ENCODE measurements around the gene PCDH7.

The PCDH7 gene

DNA sequence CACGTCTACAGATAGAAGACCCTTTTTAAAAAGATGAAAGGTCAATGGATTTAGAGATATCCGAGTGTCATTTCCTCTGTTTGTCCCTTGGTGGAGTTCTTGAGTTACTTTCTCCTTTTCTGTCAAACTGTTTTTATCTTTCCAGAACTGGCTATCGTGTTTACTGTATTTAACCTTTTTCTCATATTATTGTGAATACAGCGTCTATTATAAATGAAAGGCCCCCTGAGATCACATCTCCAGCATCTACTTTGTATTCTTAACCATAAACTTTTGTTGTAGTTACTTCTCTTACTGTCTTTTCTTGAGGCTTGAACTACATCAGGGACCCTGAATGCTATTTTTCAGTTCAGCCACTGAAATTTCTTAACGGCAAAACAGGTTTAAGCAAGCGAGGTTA, 4.0 kb upstream of the PCDH7 start:
- H3K4me2 ChIP-seq (ENCODE audit: low read length) = peak overlapping the region; percentile 52
- TF ChIP-seq, protein P1, sequence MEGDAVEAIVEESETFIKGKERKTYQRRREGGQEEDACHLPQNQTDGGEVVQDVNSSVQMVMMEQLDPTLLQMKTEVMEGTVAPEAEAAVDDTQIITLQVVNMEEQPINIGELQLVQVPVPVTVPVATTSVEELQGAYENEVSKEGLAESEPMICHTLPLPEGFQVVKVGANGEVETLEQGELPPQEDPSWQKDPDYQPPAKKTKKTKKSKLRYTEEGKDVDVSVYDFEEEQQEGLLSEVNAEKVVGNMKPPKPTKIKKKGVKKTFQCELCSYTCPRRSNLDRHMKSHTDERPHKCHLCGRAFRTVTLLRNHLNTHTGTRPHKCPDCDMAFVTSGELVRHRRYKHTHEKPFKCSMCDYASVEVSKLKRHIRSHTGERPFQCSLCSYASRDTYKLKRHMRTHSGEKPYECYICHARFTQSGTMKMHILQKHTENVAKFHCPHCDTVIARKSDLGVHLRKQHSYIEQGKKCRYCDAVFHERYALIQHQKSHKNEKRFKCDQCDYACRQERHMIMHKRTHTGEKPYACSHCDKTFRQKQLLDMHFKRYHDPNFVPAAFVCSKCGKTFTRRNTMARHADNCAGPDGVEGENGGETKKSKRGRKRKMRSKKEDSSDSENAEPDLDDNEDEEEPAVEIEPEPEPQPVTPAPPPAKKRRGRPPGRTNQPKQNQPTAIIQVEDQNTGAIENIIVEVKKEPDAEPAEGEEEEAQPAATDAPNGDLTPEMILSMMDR (IDR thresholded peaks at IDR 0.05) = no peak
- no peak overlapping the region for H3K9ac ChIP-seq
- H3K9me3 ChIP-seq (ENCODE audit: control insufficient read depth, low read length) = no peaks in the 10 kb centered on the region
- H3K4me3 ChIP-seq (ENCODE audit: low read depth, low read length) = peak overlapping the region; percentile 17
- no peak overlapping the region for H3K27ac ChIP-seq
- no peaks in the 10 kb centered on the region for H3K79me2 ChIP-seq
- no peaks in the 10 kb centered on the region for H3K36me3 ChIP-seq (ENCODE audit: control insufficient read depth, insufficient read depth, low read length)
- H3K27me3 ChIP-seq (ENCODE audit: control insufficient read depth, insufficient read depth, low read length) = no peaks in the 10 kb centered on the region
- no peaks in the 10 kb centered on the region for H3K4me1 ChIP-seq
- no peak overlapping the region for H2AFZ ChIP-seq

DNA sequence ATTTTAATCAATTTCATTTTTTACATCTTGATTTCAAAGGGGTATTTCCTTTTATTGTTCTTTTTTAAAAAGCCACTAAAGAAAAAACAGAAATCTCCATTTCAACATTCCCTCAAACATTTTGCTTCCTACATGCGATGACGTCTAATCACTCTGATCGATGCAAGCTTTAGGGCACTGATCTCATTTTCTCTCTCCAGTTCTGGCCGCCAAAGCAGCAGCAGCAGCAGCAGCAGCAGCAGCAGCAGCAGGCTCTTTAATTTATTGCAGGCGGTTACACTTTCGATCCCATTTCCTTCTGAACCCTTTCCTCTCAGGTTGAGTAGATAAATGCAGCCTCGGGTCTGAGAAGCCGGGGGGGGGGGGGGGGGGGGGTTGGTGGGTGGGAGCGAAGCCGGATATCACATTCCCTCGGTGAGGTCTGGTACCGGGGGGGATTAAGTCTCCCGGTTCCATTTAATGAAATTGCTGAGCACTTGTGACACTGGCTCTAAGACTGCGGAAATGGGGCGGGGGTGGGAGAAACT, 3.4 kb upstream of the PCDH7 start:
- Histone ChIP-seq H3K9ac (no peak overlapping the region), H2AFZ (no peak overlapping the region), H3K79me2 (no peaks in the 10 kb centered on the region), H3K4me3 (ENCODE audit: low read depth, low read length) (peak overlapping the region; percentile 51), H3K27me3 (ENCODE audit: control insufficient read depth, insufficient read depth, low read length) (no peaks in the 10 kb centered on the region), H3K9me3 (ENCODE audit: control insufficient read depth, low read length) (no peaks in the 10 kb centered on the region), H3K4me2 (ENCODE audit: low read length) (peak overlapping the region; percentile 90), H3K36me3 (ENCODE audit: control insufficient read depth, insufficient read depth, low read length) (no peaks in the 10 kb centered on the region), H3K27ac (no peak overlapping the region), H3K4me1 (no peaks in the 10 kb centered on the region)
- TF ChIP-seq, protein P1 (IDR thresholded peaks at IDR 0.05) = no peak

DNA sequence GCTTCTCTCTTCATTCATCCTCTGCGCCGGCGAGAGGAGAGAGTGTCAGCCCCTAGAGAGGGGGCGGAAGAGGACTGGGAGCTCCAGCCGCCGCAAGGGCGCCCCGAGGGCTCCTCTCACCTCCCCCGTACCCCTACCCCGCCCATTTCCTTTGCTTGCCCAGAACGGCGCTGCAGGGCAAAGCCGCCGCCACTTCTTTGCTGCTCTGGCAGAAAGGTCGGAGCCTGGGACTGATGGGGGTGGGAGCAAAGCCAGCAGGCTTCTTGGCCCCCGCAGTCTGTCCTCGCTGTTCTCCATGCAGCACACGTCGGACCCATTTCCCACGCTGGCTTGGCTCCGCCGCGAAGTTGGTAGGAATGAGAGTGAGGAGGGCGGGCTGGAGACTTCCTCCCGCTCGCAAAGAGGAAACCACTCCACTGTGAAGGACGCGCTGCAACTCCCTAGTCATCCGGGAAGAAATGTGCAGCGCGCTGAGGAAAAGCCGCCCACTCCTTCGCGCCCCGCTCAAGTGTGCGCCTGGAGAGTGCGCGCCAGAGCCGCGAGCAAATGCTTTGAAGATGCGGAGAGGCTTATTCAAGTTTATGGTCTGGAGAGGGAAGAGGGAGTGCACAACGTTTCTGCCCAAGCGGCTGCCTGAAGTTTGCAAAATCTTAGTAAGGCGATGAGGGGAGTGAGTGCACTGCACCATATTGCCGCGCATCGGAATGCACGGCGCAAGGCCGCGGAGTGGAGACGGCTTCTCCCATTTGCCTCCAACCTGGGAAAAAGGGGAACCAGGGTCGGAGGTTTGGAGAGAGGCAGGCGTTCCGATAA, 2.8 kb upstream of the PCDH7 start:
- Histone ChIP-seq H3K36me3 (ENCODE audit: control insufficient read depth, insufficient read depth, low read length) (no peaks in the 10 kb centered on the region), H3K4me1 (no peaks in the 10 kb centered on the region), H3K9me3 (ENCODE audit: control insufficient read depth, low read length) (no peaks in the 10 kb centered on the region), H3K9ac (no peak overlapping the region), H3K4me3 (ENCODE audit: low read depth, low read length) (peak overlapping the region; percentile 51), H3K79me2 (no peaks in the 10 kb centered on the region), H3K4me2 (ENCODE audit: low read length) (peak overlapping the region; percentile 90), H2AFZ (no peak overlapping the region), H3K27me3 (ENCODE audit: control insufficient read depth, insufficient read depth, low read length) (no peaks in the 10 kb centered on the region), H3K27ac (no peak overlapping the region)
- TF ChIP-seq, protein P1 (IDR thresholded peaks at IDR 0.05) = no peak

DNA sequence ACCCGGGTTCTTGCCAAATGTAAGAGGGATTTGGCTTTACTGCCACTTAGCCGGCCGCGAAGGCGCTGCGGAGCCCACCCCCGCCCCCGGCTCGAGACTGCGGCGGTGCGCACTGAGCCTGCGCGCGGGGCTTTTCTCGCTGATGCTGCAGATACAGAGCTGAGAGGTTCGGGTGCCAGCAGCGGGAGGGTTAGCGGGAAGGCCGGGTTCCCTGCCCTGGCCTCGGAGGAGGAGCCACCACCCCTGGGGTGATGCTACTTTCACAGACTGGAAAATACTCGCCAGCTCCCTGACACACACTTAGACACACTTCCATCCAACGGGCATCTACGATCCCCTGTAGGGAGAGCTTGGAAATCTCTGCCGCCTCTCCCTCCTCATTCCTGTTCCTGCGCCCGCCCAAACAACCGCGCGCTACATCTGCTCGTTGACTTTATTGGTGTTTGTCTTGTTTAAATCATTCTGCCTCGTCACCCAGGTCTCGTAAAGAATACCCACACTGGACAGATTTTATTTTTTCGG, 2.1 kb upstream of the PCDH7 start:
- Histone ChIP-seq H3K36me3 (ENCODE audit: control insufficient read depth, insufficient read depth, low read length) (no peaks in the 10 kb centered on the region), H3K4me2 (ENCODE audit: low read length) (peak overlapping the region; percentile 90), H3K9me3 (ENCODE audit: control insufficient read depth, low read length) (no peaks in the 10 kb centered on the region), H3K27me3 (ENCODE audit: control insufficient read depth, insufficient read depth, low read length) (no peaks in the 10 kb centered on the region), H3K27ac (no peak overlapping the region), H3K79me2 (no peaks in the 10 kb centered on the region), H3K4me3 (ENCODE audit: low read depth, low read length) (peak overlapping the region; percentile 51), H3K4me1 (no peaks in the 10 kb centered on the region), H2AFZ (no peak overlapping the region), H3K9ac (no peak overlapping the region)
- TF ChIP-seq, protein P1 (IDR thresholded peaks at IDR 0.05) = no peak

Data from parathyroid adenoma (tissue), 2 donors.